CD14-positive monocyte (primary cell): Measurements from ENCODE around the gene CD248. TPM values are rescaled to one million over a fixed set of nuclear protein-coding genes. Genes with fewer than 3 reads are reported as not detected.

ENCODE experiments used
- DNase-seq, 3 donors: peaks; one replicate each; pipeline ENCODE4 v3.0.0-alpha.2; 2011 to 2022
- H2AFZ ChIP-seq: 2 replicates; pipeline ENCODE4 v1.6.0; 2012; ENCODE audit warnings: mild to moderate bottlenecking, low read depth, low read length, inconsistent platforms; ENCODE audit not compliant: insufficient read depth, poor library complexity, severe bottlenecking
- H3K27ac ChIP-seq, 2 donors: 1 replicate in 1 of 2; 2 replicates in 1 of 2; pipeline ENCODE4 v1.5.1; 2012 to 2013; ENCODE audit warnings: low read length in 2 of 2, control low read depth in 1 of 2, inconsistent platforms in 1 of 2, low read depth in 1 of 2, mild to moderate bottlenecking in 1 of 2
- H3K27me3 ChIP-seq, 2 donors: one replicate each; pipeline versions ENCODE4 v1.6.0 to v1.6.1; 2011 to 2013; ENCODE audit warnings: low read length in 2 of 2; ENCODE audit not compliant: control insufficient read depth in 2 of 2, insufficient read depth in 2 of 2
- H3K36me3 ChIP-seq, 2 donors: replicated peaks in 1 of 2; 1 replicate in 1 of 2; 2 replicates in 1 of 2; pipeline versions ENCODE4 v1.5.1 to v1.6.1; 2012 to 2013; ENCODE audit warnings: low read length in 2 of 2, control low read depth in 1 of 2, inconsistent platforms in 1 of 2, mild to moderate bottlenecking in 1 of 2; ENCODE audit not compliant: insufficient read depth in 2 of 2, control insufficient read depth in 1 of 2
- H3K4me1 ChIP-seq, 2 donors: 1 replicate in 1 of 2; 2 replicates in 1 of 2; pipeline versions ENCODE4 v1.5.1 to v1.6.1; 2012 to 2013; ENCODE audit warnings: low read length in 2 of 2, control low read depth in 1 of 2, inconsistent platforms in 1 of 2, mild to moderate bottlenecking in 1 of 2, moderate library complexity in 1 of 2; ENCODE audit not compliant: insufficient read depth in 2 of 2, control insufficient read depth in 1 of 2
- H3K4me2 ChIP-seq: replicated peaks from 2 replicates; pipeline ENCODE3; 2012; ENCODE audit warnings: low read length, moderate library complexity, mild to moderate bottlenecking; ENCODE audit not compliant: poor library complexity, severe bottlenecking; ENCODE audit errors: extremely low read depth
- H3K4me3 ChIP-seq, 3 experiments: fragments of 200-600 bp in 1 of 3; sonication (generic) in 1 of 3; replicated peaks in 1 of 3; 1 replicate in 2 of 3; 2 replicates in 1 of 3; pipeline ENCODE4 v1.5.1; 2011 to 2013; ENCODE audit warnings: low read length in 3 of 3, mild to moderate bottlenecking in 3 of 3, control low read depth in 2 of 3, low read depth in 2 of 3, inconsistent platforms in 1 of 3, moderate library complexity in 1 of 3
- H3K79me2 ChIP-seq: 2 replicates; pipeline ENCODE4 v1.6.0; 2012; ENCODE audit warnings: mild to moderate bottlenecking, control low read depth, inconsistent platforms, low read length, moderate library complexity; ENCODE audit not compliant: insufficient read depth
- H3K9ac ChIP-seq: 2 replicates; pipeline ENCODE4 v1.6.0; 2017; ENCODE audit warnings: low read length, mild to moderate bottlenecking; ENCODE audit not compliant: insufficient read depth, poor library complexity, severe bottlenecking
- H3K9me3 ChIP-seq, 2 donors: replicated peaks in 1 of 2; 1 replicate in 1 of 2; 2 replicates in 1 of 2; pipeline versions ENCODE4 v1.5.1 to v1.6.1; 2012 to 2013; ENCODE audit warnings: low read length in 2 of 2, control low read depth in 1 of 2; ENCODE audit not compliant: control insufficient read depth in 1 of 2, insufficient read depth in 1 of 2
- H4K20me1 ChIP-seq: 2 replicates; pipeline ENCODE4 v1.6.0; 2012; ENCODE audit warnings: mild to moderate bottlenecking, low read length, control low read depth, moderate library complexity; ENCODE audit not compliant: insufficient read depth
- H3K27ac Mint-ChIP-seq, 7 donors: one replicate each; pipeline ENCODE4 v1.8.0; 2020; ENCODE audit warnings: mild to moderate bottlenecking in 7 of 7, mixed read lengths in 7 of 7, moderate library complexity in 6 of 7, inconsistent platforms in 2 of 7
- H3K27me3 Mint-ChIP-seq, 3 donors: one replicate each; pipeline ENCODE4 v1.8.0; 2021 to 2022; ENCODE audit warnings: low read depth in 3 of 3, mild to moderate bottlenecking in 3 of 3, mixed read lengths in 3 of 3, moderate library complexity in 3 of 3, inconsistent platforms in 1 of 3
- H3K36me3 Mint-ChIP-seq, 2 donors: one replicate each; pipeline ENCODE4 v1.8.0; 2020; ENCODE audit warnings: mixed read lengths in 2 of 2, inconsistent platforms in 1 of 2, mild to moderate bottlenecking in 1 of 2
- H3K4me1 Mint-ChIP-seq: one replicate; pipeline ENCODE4 v1.8.0; 2020; ENCODE audit warnings: mild to moderate bottlenecking, mixed read lengths
- H3K4me3 Mint-ChIP-seq, 2 donors: one replicate each; pipeline ENCODE4 v1.8.0; 2020; ENCODE audit warnings: mild to moderate bottlenecking in 2 of 2, mixed read lengths in 2 of 2, moderate library complexity in 1 of 2
- H3K9me3 Mint-ChIP-seq, 7 donors: one replicate each; pipeline ENCODE4 v1.8.0; 2020 to 2022; ENCODE audit warnings: mixed read lengths in 7 of 7, mild to moderate bottlenecking in 6 of 7, moderate library complexity in 6 of 7, inconsistent platforms in 2 of 7
- CTCF ChIP-seq: fragments of 200-600 bp; IDR thresholded peaks from one replicate; pipeline ENCODE4 v1.8.0; 2022; ENCODE audit warnings: antibody characterized with exemption, mild to moderate bottlenecking
- WGBS: methylation state at CpG from one replicate; pipeline ENCODE4 v1.1.5; 2013; ENCODE audit warnings: missing lambda C conversion rate; ENCODE audit not compliant: insufficient coverage; 5-methylcytosine and 5-hydroxymethylcytosine counted together
- intact Hi-C, 2 donors: fragments of 100-400 bp; cut with micrococcal nuclease; formaldehyde crosslinking; loops; one replicate each; pipeline versions ENCODE4 v1.15.0 to v1.15.1; 2023
- polyA plus RNA-seq, 3 donors: library from polyadenylated mRNA; depleted of rRNA in 1 of 3; unstranded in 2 of 3; stranded (reverse) in 1 of 3; fragments of 300-500 nt in 2 of 3; fragments of >200 nt in 1 of 3; fragmentation: Illumina TruSeq in 2 of 3; gene quantifications; 1 replicate in 2 of 3; 2 replicates in 1 of 3; pipeline ENCODE4 v1.2.3, GENCODE V29; 2012 to 2021

The CD248 gene
- polyA plus RNA-seq, 3 donors, result 0.05 to 0.13 TPM; not detected in 1

GRCh38 chr11:66349084-66349386, 32.2 kb upstream of the CD248 start:
- peaks cover 27 to 28% of the 10 kb centered on the region in 2 donors for H3K4me1 ChIP-seq
- H3K79me2 ChIP-seq, result peaks cover 8% of the 10 kb centered on the region
- H3K4me2 ChIP-seq, result no peak overlapping the region
- DNase-seq, result no peak
- H3K36me3 ChIP-seq, result no peaks in the 10 kb centered on the region
- H3K27ac ChIP-seq, result no peak overlapping the region
- WGBS, result no CpG with 5 or more reads among the region's 2 CpGs
- Mint-ChIP-seq H3K36me3 (no peaks in the 10 kb centered on the region), H3K4me3 (no peak overlapping the region), H3K9me3 (no peaks in the 10 kb centered on the region), H3K27me3 (peaks cover 5 to 22% (median 11%) of the 10 kb centered on the region in 3 donors), H3K27ac (no peak overlapping the region), H3K4me1 (peaks cover 22% of the 10 kb centered on the region)
- H3K4me3 ChIP-seq, result no peak overlapping the region
- TF ChIP-seq CTCF, result no peak
- no peak overlapping the region for H3K9ac ChIP-seq
- H2AFZ ChIP-seq, result no peak overlapping the region
- no peaks in the 10 kb centered on the region for H3K9me3 ChIP-seq
- H3K27me3 ChIP-seq, result peaks cover 0 to 9% of the 10 kb centered on the region in 2 donors
- peaks cover 5% of the 10 kb centered on the region for H4K20me1 ChIP-seq
- intact Hi-C loops, result no loop called here

GRCh38 chr11:66347425-66348276, 30.8 kb upstream of the CD248 start, which contains the start of gene B4GAT1:
TSS of gene B4GAT1 (minus strand) at chr11:66347629. CDS start at chr11:66347545, 84 bp downstream.
- peak within 1 kb of the TSS; percentile 84 to 93 for H3K4me3 Mint-ChIP-seq
- Histone ChIP-seq H3K27ac (no peak within 1 kb of the TSS), H3K4me2 (peak within 1 kb of the TSS; percentile 99), H3K36me3 (peaks cover 0 to 12% of the 10 kb centered on the region in 2 donors), H4K20me1 (peaks cover 19% of the 10 kb centered on the region), H3K4me1 (peaks cover 34 to 41% of the 10 kb centered on the region in 2 donors), H2AFZ (peak within 1 kb of the TSS; percentile 98), H3K9me3 (no peaks in the 10 kb centered on the region), H3K9ac (peak within 1 kb of the TSS; percentile 60), H3K27me3 (peaks cover 0 to 9% of the 10 kb centered on the region in 2 donors), H3K79me2 (peaks cover 22% of the 10 kb centered on the region), H3K4me3 (peak within 1 kb of the TSS; percentile 64 to 84 (median 75))
- H3K27me3 Mint-ChIP-seq, result peaks cover 5 to 22% (median 11%) of the 10 kb centered on the region in 3 donors
- under 1% methylated on average over 59 of the region's 101 CpGs for WGBS
- H3K9me3 Mint-ChIP-seq, result no peaks in the 10 kb centered on the region
- intact Hi-C loops, result no loop called here
- H3K4me1 Mint-ChIP-seq, result peaks cover 31% of the 10 kb centered on the region
- H3K36me3 Mint-ChIP-seq, result peaks cover 7 to 9% of the 10 kb centered on the region in 2 donors
- TF ChIP-seq CTCF, result no peak
- DNase-seq, result peak; percentile 62 to 64 (median 64)
- H3K27ac Mint-ChIP-seq, result peak within 1 kb of the TSS in 3 of 7 donors; percentile 20 to 75 (median 62)
